GM19468 (cell line): ENCODE measurements around the gene GLIPR1L2.

Experiments used
- ATAC-seq: cut with Tn5 transposase; IDR thresholded peaks from one replicate; pipeline ENCODE4 v1.9.1; 2021; ENCODE audit warnings: mild to moderate bottlenecking, moderate library complexity, moderate number of reproducible peaks; ENCODE audit not compliant: unreplicated experiment; ENCODE audit errors: extremely low read depth

The GLIPR1L2 gene

DNA sequence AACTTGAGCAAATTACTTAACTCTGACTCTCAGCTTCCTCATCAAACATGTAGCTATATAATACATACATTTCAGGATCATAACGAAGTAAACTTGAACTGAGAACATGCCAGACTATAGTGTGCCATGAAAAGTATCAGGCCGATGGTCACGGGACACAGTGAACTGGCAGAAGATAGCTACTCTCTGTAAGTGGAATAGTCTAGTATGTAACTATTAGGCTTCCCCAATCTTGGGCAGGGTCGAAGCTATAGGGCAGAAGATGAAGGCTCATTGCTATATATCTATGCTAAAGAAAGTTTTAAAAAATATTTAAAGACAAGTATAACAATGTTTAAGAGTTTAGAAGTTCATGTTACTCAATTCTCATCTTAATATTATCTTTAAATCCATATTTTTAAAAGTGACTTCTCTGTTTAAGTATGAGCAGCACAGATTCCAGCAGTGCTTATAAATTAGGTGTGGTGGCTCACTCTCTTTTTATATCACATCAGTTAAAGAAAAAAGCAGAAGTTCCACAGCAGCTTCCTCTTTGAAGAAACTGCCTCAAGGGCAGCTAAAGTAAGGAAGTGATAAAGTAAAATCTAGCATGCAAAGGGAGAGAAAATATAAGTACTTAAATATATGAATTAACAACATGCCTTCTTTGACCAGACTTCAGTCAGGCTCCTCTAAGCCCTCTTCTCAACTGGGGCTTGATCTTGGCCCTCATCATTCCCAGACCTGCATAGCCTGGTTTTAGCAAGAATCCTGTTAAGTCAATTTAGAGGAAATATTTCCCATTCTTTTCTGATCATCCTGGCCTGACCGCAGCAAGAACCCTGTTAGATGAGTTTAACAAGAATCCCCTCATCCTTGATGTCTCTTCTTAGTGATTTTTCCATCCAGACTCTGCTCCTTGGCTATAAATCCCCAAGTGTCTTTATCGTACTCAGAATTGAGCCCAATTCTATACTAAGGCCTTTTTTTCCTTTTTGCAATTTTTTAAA, 81.3 kb downstream of the GLIPR1L2 start:
- ATAC-seq: no peak

DNA sequence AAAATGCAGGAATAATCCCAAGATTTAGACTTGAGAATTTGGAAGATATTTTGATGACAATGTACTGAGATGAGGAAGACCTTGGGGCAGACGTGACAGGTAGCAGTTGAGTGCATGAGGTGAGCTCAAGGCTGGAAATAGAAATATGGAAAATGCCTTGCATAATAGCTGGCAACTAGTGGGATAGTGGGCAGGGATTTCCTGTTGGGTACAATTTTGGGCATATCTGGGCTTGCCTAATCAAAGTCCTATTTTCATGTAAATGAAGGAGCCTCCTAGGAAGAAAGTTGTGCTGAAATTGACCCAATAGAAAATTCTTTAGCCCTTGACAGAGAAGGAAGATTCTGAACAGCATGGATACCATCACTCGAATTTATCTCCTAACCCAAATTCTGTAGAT, 83.2 kb downstream of the GLIPR1L2 start:
- no peak for ATAC-seq

DNA sequence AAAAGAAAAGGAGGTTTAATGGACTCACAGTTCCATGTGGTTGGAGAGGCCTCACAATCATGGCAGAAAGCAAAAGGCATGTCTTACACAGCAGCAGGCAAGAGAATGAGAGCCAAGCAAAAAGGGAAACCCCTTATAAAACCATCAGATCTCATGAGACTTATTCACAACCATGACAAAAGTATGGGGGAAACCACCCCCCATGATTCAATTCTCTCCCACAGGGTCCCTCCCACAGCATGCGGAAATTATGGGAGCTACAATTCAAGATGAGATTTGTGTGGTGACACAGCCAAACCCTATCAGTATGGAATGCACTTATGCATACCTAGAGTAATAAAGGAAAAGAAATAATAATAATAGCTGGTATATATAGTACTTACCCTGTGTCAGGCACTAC, 85.2 kb downstream of the GLIPR1L2 start:
- ATAC-seq: no peak

DNA sequence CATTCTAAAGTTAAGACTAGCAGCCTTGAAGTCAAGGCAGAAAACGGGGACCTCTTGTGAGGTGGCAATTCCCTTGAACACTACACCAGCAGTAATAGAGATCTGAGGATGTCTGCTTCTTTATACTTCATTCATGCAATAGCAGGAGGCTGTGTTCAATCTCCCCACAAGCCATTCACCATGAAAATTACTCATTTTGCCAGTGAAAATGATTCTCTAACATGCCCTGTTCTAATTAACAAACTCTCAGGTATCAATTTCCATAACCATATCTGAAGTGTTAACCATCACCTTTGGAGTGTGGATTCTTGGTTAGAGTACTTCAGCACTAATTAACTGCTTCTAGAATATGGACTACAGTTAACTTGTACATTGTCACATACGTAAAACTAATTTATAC, 86.2 kb downstream of the GLIPR1L2 start:
- ATAC-seq: no peak

DNA sequence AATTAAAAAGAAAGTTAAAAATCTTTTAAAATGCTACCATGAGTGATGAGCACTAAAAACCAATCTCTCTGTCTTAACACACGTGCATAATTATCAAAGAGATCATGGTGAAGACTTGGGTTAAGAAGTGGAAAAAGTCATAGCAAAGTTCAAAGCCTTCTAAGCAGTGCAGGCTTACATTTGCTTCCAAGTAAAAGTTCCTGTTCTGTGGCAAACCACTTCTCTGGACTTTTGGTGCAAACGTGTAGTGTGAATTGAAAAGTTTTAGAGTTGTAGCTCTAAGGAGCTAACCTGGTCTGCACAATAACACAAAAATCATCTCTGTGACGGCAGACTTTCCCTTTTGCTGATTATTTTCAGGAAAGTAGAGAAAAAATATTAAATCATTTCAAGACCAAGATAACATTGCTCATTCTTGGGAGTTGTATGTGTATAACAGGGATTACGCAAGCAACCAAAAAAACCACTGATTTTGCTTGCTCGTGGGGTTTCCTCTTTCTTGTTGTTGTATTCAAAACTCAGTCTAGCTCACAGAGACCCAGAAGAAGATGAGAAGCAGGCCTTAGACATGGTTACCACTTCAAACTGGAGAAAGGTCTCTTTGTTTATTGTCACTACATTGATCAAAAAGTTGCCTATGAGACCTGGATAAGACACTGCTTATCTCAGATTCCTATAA, 87.4 kb downstream of the GLIPR1L2 start:
- ATAC-seq: no peak

DNA sequence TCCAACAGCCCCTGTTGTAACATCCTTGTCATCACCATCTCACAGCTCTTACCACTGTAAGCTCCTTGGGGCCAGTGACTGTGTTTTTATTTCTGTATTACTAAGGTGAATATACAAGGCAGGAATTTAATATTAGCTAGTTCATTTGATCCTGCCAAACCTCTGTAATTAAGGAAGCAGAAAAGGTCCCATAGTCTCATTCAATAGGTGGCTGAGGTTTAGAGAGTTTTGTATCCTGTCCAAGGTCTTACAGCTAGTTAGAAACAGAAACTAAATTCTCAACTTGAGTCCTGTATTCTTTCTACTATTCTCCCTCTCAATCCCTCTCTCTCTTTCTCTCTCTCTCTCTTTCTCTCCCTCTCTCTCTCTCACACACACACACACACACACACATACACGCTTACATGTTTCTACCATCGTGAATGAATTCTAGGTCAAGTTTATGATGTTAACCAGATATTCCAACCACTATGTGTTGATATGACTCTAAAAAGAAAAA, 89.1 kb downstream of the GLIPR1L2 start:
- ATAC-seq: peak; percentile 13

DNA sequence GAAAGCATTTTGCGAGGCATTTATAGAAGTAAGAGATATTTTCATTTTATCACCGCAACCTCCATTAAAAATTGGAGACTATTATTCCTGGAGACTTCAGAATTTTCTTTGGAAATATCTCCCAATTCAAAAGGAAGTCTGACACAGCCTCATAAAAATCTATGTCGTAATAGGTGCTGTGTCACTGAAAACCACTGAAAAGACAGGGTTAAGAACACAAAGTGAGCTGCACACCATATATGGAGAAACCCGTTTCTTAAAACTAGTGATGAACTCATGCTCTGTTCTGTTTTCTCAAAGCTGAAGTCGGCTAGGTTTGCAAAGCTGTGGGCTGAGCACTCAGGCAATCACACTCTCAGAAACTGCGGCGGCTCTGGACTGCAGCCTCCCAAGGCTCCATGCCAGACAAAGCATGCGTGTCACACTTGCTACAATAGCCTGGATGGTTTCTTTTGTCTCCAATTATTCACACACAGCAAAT, 89.6 kb downstream of the GLIPR1L2 start, which contains the start of gene GLIPR1:
Gene GLIPR1, plus strand, starts transcription at position 287 of the 481 bp plus-strand sequence. Its CDS starts 126 bp downstream, at position 413.
- ATAC-seq: peak; percentile 94

DNA sequence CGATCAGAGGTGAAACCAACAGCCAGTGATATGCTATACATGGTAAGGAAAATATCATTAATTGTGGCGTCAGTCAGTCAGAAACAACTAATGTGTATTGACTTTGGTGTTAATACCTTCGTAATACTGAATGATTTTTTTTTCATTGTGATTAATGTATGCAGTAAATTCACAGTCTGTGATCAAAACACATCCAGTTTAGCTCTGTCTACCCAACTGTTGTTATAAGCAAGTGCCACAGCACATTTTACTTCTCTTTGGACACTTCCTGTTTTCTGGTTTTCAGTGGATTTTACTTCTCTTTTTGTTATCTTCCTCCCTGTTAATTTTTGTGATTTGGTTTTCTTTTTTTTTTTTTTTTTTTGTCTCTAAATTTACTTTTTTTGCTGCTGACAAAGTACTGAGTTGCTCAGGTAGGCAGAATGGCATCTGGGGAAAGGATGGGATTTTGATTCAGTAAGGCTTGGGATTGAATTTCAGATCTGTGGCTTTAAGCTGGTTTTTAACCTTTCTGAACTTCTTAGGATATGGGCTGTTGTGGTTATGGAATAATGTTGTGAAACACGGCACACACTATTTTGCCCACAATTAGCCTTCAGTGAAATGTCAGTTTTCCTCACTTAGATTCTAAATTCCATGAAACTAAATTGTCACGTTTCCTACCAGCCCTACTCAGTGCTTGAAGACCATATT, 90.3 kb downstream of the GLIPR1L2 start:
- ATAC-seq: peak; percentile 7

DNA sequence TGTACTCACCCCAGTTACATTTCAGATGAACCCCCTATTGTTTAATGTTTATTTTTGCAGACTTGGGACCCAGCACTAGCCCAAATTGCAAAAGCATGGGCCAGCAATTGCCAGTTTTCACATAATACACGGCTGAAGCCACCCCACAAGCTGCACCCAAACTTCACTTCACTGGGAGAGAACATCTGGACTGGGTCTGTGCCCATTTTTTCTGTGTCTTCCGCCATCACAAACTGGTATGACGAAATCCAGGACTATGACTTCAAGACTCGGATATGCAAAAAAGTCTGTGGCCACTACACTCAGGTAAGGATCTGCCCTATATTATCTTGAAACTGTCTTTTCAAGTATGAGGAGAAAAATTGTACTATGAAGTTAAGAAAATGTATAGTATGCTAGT, 90.9 kb downstream of the GLIPR1L2 start:
- ATAC-seq: no peak
